Measurements from ENCODE around the gene COL27A1.

Gene COL27A1

GRCh38 chr9:114335745-114336144 is 180.4 kb downstream of the COL27A1 start (continued):
- TF ChIP-seq PRDM2 (tag by site-specific recombination; IDR thresholded peaks at IDR 0.05; ENCODE audit: borderline replicate concordance) (no peak), ZNF19 (tag by site-specific recombination; IDR thresholded peaks at IDR 0.05; ENCODE audit: low read depth) (no peak), HIC1 (tag by site-specific recombination; IDR thresholded peaks at IDR 0.05) (no peak), ZNF521 (tag by site-specific recombination; IDR thresholded peaks at IDR 0.05) (no peak), SALL2 (tag by site-specific recombination; IDR thresholded peaks at IDR 0.05; ENCODE audit: borderline replicate concordance) (no peak), BCL11A (tag by site-specific recombination; IDR thresholded peaks at IDR 0.05; ENCODE audit: low read depth) (no peak), ATF2 (tag by site-specific recombination; IDR thresholded peaks at IDR 0.05; ENCODE audit: low read depth) (no peak)

GRCh38 chr9:114336157-114336556 is 180.8 kb downstream of the COL27A1 start:
- H3K4me1 ChIP-seq (ENCODE audit: control insufficient read depth, insufficient read depth, low read length) = no peaks in the 10 kb centered on the region
- TF ChIP-seq SETDB1 (IDR thresholded peaks at IDR 0.05; ENCODE audit: insufficient read length, low read length) = no peak
- TF ChIP-seq ZNF341 (tag by site-specific recombination; IDR thresholded peaks at IDR 0.05; ENCODE audit: low read depth) = no peak
- no peaks in the 10 kb centered on the region for H3K9me3 ChIP-seq (ENCODE audit: control insufficient read depth, insufficient read depth, low read depth, low read length)
- no peaks in the 10 kb centered on the region for H3K36me3 ChIP-seq (ENCODE audit: control insufficient read depth in 2 of 2, insufficient read depth in 1 of 2, low read length in 2 of 2)
- no peak overlapping the region for H3K27ac ChIP-seq (ENCODE audit: extremely low read depth, low read depth, low read length)
- no peak overlapping the region for H3K4me3 ChIP-seq (ENCODE audit: low read depth, low read length)
- POLR2A ChIA-PET = no interaction called here
- CTCF ChIA-PET = no interaction called here

- TF ChIP-seq HOXA7 (CRISPR knock-in tag; IDR thresholded peaks at IDR 0.05; ENCODE audit: borderline replicate concordance) = no peak
- no peak for TF ChIP-seq HIC1 (tag by site-specific recombination; IDR thresholded peaks at IDR 0.05)
- no peak overlapping the region for H3K27ac ChIP-seq (ENCODE audit: extremely low read depth, low read depth, low read length)
- no peaks in the 10 kb centered on the region for H3K4me1 ChIP-seq (ENCODE audit: control insufficient read depth, insufficient read depth, low read length)
- no peaks in the 10 kb centered on the region for H3K36me3 ChIP-seq (ENCODE audit: control insufficient read depth in 2 of 2, insufficient read depth in 1 of 2, low read length in 2 of 2)
- no peak overlapping the region for H3K4me3 ChIP-seq (ENCODE audit: low read depth, low read length)
- POLR2A ChIA-PET = no interaction called here
- CTCF ChIA-PET = no interaction called here
- H3K9me3 ChIP-seq (ENCODE audit: control insufficient read depth, insufficient read depth, low read depth, low read length) = no peaks in the 10 kb centered on the region
These were observed 181.5 kb downstream of the COL27A1 start for GRCh38 chr9:114336699-114337395.

Measured in HEK293 (cell line).